IPS-18c (cell line): ENCODE data around the gene NSL1.
A peak's percentile ranks its signal among the peaks of the same experiment; 100 is the strongest.
"Not testable (repeated sequence)": the region's sequence is repeated elsewhere in the genome, so short reads cannot be mapped to it uniquely, and the experiment has no call there.

Experiments used
- H3K4me3 ChIP-seq: 2 replicates; pipeline ENCODE4 v1.7.0; 2013; ENCODE audit warnings: low read depth, mild to moderate bottlenecking, low read length, moderate library complexity; ENCODE audit not compliant: insufficient read depth
- H3K9me3 ChIP-seq: one replicate; pipeline ENCODE4 v1.6.1; 2013; ENCODE audit warnings: mild to moderate bottlenecking, low read length, moderate library complexity; ENCODE audit not compliant: control insufficient read depth, insufficient read depth

NSL1 gene

DNA sequence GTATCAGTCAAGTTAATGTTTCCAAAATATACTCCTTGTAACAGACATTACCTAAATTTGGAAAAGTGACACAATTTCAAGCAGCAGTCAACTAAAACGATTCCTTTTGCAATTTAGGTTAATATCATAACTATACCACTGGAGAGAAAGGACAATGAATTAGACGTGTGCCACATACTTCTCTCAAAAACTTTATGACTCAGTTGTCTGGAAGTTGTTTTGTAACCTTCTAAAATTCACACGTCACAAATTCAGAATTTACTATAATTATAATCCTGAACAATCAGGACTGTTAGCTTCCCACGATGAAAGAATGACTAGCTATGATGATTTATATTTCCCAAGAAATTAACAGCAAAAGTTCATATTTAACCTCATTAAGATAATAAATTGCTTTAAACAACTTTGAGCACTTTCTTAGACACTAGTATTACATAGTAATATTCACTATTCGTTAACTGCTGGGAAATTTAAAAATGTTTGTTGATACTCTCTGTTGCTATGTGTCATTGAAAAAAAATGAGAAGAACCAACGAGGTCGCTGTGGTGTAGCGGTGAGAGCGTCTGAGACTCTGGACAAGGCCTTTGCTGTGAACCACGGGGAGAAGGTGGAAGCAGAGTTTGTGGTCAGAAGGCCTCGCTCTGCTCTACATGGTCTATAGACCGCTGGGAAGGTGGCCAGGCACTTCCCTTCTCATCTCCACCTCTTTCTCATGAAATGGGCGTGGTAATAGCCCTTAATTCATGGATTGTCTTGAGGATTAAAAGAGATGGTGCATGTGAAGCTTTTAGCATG, 64.0 kb downstream of the NSL1 start:
- Histone ChIP-seq H3K9me3 (no peaks in the 10 kb centered on the region), H3K4me3 (no peak overlapping the region)

DNA sequence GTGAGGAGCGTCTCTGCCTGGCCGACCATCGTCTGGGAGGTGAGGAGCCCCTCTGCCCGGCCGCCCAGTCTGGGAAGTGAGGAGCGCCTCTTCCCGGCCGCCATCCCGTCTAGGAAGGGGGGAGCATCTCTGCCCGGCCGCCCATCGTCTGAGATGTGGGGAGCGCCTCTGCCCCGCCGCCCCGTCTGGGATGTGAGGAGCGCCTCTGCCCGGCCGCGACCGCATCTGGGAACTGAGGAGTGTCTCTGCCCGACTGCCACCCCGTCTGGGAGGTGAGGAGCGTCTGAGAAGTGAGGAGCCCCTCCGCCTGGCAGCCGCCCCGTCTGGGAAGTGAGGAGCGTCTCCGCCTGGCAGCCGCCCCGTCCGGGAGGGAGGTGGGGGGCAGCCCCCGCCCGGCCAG, 66.9 kb downstream of the NSL1 start:
- not testable (repeated sequence) for H3K9me3 ChIP-seq, H3K4me3 ChIP-seq

DNA sequence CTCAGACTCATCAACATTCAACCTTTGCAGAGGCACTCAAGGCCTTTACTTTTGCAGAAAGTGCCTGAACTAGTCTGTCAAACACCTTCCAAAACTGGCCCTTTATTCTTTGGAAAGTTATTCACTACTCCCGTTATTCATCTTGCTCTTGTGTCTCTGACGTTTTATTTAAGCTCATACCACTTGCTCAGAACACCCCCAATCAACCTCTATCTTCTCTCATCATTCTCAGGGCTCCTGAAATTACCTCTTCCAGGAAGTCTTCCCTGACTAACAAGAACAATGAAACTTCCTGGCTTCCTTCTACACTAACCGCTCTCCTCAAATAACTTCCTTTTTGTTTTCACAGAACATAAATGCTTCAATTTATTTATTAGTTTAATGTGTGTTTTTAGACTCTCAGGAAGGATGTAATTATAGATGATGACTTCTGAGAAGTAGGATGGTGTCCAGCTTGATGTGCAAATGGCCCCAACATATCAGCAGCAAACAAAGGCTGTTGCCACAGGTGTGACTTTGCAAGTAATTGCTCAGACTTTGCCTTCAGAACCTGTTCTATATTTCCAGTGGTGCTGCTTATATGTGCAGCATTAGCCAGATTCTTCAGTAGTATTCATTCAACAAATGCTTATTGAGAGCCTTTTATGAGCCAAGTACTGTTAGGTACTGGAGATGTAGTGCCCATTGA, 69.2 kb downstream of the NSL1 start:
- H3K4me3 ChIP-seq = no peak overlapping the region

DNA sequence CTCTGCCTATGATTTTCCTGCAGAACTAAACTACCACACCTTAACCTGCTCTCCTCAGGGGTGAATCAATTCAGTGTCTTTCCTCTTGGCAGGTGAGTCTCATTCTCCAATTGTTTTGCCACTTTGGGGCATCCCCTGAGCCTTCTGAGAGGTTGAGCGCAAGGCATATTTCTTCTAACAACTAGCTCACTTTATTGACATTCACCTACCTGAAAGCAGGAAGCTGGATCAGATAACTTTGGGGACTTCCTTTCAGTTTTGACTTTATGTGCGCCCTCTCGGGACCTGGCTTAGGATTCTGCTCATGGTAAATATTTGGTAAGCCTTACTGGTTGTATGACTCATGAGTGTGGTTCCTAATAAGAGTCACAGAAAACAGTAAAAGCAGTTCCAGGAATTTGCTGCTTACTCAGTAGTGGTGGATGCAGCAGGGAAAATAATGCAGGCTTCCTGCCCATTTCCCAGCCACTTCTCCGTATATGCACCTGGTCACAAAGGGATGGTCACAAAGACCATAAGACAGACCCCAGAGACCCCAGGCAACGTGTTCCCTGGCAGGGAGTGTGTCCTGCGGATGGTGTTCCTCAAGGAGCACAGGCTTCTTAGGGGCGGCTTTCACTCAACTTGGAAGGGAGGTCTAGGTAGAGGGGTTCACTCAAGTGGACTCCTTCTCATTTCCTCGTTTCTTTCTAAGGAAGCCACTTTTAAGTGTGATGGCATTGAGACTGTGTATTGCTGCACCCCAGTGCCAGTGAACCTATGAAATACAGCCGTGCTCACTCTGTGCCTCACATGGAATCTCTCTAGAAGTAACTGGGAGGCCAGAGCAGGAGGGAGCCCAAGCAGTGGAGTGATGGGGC, 70.0 kb downstream of the NSL1 start:
- Histone ChIP-seq H3K4me3 (no peak overlapping the region), H3K9me3 (no peaks in the 10 kb centered on the region)

More for the DNA sequence above, 69.2 kb downstream of the NSL1 start:
- no peaks in the 10 kb centered on the region for H3K9me3 ChIP-seq

DNA sequence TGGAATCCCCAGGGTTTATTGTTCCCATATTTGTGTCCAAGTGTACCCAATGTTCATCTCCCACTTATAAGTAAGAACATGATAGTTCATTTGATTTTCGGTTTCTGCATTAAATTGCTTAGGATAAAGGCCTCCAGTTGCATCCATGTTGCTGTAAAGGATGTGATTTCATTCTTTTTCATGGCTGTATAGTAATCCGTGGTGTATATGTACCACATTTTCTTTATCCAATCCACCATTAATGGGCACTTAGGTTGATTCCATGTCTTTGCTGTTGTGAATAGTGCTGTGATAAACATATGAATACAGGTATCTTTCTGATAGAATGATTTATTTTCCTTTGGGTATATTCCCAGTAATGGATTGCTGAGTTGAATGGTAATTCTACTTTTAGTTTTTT, 71.9 kb downstream of the NSL1 start:
- no peak overlapping the region for H3K4me3 ChIP-seq
- H3K9me3 ChIP-seq = no peaks in the 10 kb centered on the region

DNA sequence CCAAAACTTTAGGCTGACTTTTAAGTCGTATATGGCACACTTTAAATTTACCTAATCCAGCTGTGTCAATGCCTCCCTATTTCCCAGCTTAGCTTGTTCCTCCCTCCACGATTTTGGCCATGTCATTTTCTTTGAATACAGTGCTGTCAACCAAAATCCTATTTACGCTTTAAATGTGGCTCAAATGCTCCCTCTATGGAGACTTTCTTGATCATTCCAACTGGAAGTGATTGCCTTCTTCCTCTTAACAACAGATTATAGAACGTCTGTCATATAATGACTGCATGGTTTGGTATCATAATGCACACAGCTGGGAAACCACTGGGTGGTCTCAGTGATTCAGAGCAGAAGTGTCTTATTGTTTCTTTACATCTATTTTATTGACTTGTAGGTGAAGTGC, 73.1 kb downstream of the NSL1 start:
- H3K9me3 ChIP-seq = no peaks in the 10 kb centered on the region

DNA sequence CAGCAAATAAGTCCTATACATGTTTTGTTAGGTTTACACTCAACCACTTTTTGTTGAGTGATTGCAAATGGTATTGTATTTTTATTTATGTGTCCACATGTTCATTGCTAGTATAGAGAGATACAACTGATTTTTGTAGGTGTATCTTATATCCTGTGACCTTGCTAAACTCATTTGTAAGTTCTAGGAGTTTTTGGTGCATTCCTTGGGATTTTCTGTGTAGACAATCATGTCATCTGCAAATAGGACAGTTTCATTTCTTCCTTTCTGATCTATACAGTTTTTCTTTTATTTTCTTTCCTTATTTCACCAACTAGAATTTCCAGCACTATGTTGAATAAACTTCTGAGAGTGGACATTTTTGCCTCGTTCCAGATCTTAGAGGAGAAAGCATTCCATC, 75.4 kb downstream of the NSL1 start:
- H3K4me3 ChIP-seq = no peak overlapping the region
- no peaks in the 10 kb centered on the region for H3K9me3 ChIP-seq

More for the DNA sequence above, 73.1 kb downstream of the NSL1 start:
- no peak overlapping the region for H3K4me3 ChIP-seq

DNA sequence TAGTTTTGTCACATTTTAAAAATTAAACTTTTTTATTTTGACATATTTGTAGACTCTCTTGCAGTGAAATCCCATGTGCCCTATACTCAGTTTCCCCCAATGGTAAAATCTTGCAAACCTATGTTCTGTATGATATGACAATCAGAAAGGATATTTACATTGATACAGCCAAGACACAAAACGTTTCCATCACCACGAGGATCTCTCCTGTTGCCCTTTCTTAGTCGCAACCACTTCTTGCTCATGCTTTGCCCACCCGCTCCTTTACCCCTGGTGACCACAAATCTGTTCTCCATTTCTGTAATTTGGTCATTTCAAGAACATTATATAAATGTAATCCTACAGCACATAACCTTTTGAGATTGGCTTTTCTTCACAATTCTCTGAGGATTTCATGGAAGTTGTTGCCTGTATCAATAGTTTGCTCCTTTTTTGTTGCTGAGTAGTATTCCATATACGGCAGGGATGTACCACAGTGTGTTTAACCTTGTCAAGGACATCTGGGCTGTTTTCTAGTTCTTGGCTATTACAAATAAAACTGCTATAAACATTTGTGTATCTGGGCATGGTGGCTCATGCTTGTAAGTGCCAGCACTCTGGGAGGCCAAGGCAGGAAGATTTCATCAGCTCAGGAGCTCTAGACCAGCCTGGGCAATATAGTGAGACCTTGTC, 78.0 kb downstream of the NSL1 start:
- H3K4me3 ChIP-seq = no peak overlapping the region

DNA sequence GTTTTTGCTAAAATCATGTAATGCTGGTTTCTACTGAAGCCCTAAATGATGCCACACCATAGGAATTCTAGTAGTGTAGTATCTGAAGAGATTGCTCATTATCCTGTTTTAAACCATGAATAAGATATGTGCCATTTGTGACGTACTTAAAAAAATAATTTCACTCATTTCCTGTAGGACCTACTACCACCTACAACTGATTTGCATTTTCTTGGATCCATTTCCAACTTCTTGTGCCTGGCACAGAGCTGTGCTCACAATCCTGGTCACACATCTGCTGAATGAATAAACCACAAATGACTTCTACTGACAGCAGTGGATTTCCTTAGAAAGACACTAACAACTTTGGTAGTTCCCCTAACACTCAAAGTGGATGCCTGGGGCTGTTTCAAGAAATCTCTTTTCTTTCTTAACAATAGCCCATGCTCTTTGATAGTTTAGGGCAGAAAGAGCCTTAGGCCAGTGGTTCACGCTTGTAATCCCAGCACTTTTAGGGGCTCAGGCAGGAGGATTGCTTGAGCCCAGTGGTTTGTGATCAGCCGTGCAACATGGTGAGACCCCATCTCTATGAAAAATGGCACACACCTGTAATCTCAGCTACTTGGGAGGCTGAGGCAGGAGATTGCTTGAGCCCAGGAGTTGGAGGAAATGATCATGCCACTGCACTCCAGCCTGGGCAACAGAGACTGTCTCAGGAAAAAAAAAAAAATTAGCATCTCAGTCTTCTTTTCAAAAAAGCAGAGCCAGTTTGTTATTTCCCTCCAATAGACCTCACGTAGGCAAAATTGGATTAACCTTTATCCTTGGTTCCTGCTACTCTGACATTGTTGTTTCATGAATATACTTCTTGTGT, 78.9 kb downstream of the NSL1 start:
- Histone ChIP-seq H3K9me3 (no peaks in the 10 kb centered on the region), H3K4me3 (no peak overlapping the region; the same call in 1 of the 2 replicates)

More for the DNA sequence above, 78.0 kb downstream of the NSL1 start:
- no peaks in the 10 kb centered on the region for H3K9me3 ChIP-seq

DNA sequence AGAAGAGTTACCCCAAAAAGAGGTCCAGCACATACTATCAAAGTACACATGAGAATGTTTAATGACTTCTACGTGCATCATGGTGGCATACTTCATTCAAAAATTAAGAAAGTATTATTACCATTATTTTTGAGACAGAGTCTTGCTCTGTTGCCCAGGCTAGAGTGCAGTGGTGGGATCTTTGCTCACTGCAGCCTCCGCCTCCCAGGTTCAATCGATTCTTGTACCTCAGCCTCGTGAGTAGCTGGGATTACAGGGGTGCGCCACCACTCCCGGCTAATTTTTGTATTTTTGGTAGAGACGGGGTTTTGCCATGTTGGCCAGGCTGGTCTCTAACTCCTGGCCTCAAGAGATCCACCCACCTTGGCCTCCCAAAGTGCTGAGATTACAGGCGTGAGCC, 79.6 kb downstream of the NSL1 start:
- not testable (repeated sequence) for H3K4me3 ChIP-seq

DNA sequence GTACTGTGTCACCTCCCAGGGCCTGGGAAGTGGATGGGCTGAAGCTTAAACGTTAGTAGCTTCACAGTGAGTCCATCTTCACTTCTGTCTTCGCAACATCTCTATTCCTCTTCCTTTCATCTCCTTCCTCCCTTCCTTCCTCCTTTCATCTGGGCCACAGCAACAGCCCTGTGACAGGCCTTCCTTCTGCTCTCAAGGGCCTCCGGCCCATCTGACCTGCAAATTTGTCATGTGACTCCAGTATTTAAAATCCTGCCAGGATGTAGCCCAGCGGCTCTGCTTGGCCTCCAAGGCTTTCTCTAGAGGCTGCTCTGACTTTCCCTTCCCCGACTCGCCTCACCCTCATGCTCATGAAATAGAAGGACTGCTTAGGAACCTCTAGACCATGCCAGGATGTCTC, 81.0 kb downstream of the NSL1 start:
- Histone ChIP-seq H3K4me3 (no peak overlapping the region), H3K9me3 (no peaks in the 10 kb centered on the region)

More for the DNA sequence above, 79.6 kb downstream of the NSL1 start:
- H3K9me3 ChIP-seq = not testable (repeated sequence)

DNA sequence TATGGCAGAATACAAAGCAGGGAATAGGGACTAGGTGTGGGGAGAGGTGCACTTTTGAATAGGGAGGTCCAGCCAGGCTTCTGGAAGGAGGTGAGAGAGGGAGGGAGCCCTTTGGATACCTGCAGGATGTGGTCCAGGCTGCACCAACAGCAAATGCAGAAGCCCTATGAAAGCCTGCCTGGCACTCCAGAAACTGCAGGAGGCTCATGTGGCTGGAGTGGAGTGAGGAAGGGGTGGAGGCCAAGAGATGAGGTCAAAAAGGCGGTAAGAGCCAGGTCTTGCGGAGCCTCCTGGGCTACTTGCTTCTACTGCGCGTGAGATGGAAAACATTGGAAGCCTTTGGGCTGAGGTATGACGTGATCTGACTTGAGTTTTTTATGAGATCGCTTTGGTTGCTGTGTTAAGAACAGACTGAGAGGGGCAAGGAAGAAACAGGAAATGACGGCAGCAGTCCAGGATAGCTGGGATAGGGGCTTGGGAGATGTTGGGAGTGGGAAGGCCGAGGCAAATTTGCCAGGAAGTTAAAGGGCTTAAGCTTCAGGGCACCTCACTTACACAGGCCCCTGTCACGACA, 87.5 kb downstream of the NSL1 start:
- no peak overlapping the region for H3K4me3 ChIP-seq

DNA sequence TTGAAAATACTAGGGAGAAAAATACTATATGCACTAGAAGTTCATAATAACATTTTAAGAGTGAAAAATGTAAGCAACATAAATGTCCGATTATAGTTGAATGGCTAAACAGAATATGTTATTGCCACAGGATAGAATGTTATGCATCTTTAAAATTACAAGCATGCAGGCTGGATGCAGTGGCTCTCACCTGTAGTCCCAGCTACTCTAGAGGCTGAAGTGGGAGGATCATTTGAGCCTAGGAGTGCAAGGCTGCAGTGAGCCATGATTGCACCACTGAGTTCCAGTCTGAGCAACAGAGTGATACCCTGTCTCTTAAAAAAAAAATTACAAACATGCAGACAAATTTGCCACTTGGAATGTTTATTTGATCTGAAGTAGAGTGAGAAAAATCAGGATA, 88.9 kb downstream of the NSL1 start:
- Histone ChIP-seq H3K4me3 (no peak overlapping the region), H3K9me3 (peaks cover 2% of the 10 kb centered on the region)

More for the DNA sequence above, 87.5 kb downstream of the NSL1 start:
- H3K9me3 ChIP-seq = peaks cover under 1% of the 10 kb centered on the region

DNA sequence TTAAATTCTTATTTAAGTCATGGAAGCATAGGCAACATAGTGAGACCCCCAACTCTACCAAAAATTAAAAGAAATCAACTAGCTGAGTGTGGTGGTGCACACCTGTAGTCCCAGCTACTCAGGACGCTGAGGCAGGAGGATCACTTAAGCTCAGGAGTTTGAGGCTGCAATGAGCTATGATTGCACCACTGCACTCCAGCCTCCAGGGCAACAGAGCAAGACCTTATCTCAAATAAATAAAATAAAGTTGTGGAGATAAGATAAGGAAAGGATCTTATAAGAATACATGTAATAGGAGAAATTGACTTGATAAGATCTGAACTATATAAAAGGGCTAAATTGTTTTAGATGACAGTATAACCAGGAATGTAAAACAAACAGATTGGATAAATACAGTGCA, 89.7 kb downstream of the NSL1 start:
- H3K4me3 ChIP-seq = no peak overlapping the region
- H3K9me3 ChIP-seq = peaks cover 2% of the 10 kb centered on the region

DNA sequence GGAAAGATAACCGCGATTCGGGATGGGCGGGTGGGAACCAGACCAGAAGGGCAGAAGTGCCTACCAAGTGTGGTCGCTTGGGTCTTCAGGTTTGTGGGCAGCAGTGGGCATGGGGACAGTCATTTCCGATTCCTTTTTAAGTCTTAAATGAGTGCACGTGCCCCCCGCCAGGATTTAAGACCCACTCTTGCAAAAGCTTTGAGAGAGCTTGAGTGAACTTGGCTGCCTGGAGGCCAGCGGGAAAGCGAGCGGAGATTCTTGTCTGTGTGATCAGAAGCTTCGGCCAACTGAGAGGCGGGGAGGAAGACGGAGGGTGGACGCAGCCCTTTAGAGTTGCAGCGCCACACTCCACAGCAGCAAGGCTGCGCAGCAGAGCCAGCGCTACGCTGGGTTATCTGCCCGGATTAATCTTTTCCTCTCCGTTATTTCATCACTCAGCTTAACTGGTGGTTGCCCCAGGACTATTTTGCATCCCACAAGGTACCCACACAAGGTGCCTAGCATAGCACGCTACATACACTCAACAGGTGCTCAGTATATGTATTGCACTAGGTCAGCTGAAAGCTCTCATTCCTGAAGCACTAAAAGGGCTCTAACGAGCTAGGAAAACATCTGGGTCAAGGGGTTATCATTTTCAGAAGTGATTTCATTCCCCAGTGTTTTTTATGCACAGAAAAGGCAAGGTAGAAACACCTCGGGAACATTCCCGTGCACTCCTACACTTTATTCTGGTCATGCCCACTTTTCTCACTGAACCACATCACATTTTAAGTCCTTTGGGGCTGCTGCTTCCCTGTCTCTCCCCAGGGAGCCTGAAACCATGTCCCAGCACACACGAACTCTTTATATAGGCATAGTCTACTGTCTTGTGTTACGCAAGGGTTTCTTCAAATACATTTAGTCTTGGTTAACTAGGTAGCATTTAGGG, 90.4 kb downstream of the NSL1 start:
- H3K9me3 ChIP-seq = peaks cover 2% of the 10 kb centered on the region
- H3K4me3 ChIP-seq = peak overlapping the region; percentile 47; the same call in 1 of the 2 replicates
